ENCODE results near the gene IQGAP1.
"Not testable (repeated sequence)": the region's sequence is repeated elsewhere in the genome, so short reads cannot be mapped to it uniquely, and the experiment has no call there.

Gene IQGAP1

GRCh38 chr15:90489514-90489913, 101.5 kb downstream of the IQGAP1 start:
- no peak for DNase-seq

GRCh38 chr15:90489944-90490343, 101.9 kb downstream of the IQGAP1 start:
- no peak for DNase-seq

GRCh38 chr15:90493647-90494046, 105.6 kb downstream of the IQGAP1 start:
- DNase-seq: no peak

- DNase-seq: no peak
These were observed 107.0 kb downstream of the IQGAP1 start for GRCh38 chr15:90495067-90495466.

DNA sequence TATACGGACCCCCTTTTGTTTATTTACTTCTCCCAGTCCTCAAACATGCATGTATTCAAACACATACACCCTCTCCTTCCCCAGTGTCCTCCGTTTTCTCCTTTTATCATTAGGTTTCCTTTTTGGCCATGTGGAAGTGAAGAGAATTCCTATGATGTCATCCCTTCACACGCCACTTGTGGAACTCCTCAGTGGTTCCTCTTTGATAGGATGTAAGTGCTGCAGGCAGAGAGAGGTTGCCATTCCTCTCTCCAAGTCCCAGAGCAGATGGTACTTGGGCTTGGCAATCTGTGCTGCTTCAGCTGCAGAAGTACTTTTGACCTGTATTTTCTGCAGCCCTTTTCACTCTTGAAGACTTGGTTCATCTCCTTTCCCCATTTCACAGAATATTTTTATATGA, 108.7 kb downstream of the IQGAP1 start:
- no peak for DNase-seq

DNA sequence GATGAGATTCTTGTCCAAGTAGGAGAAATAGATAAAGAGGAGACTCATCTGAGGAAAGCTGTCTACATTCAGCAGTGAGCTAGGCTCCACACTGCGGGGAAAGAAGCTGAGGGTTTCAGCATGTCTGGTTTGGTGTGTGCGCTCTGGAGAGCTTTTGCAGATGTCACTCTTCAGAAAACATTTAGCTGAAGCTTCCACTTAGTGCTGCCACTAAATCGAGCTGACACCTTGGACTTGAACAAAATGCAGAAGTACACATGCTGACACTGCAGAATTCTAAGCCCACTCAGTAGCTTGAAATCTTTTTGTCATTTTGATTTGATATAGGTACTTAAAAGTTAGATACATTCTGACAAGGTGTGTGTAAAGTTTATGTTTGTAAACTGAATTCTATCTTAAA, 109.3 kb downstream of the IQGAP1 start:
- no peak for DNase-seq

DNA sequence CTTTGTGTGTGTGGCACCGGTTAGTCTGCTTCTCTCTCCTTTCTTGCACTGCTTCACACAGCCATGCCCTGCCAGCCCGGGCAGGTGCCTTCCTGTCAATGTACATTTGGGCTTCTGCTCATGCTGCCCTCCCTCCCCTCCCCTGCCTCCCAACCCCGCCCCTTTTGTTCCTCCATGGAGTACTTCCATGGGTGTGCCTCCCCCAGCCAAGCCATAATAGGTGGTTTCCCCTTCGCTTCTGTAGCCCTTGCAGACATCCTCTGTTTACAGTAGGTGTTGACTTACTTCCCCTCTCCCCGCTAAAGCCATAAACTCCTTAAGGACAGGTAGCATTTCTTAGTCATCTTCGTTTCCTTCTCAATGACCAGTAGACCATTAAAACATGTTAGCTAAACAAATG, 109.9 kb downstream of the IQGAP1 start:
- no peak for DNase-seq

DNA sequence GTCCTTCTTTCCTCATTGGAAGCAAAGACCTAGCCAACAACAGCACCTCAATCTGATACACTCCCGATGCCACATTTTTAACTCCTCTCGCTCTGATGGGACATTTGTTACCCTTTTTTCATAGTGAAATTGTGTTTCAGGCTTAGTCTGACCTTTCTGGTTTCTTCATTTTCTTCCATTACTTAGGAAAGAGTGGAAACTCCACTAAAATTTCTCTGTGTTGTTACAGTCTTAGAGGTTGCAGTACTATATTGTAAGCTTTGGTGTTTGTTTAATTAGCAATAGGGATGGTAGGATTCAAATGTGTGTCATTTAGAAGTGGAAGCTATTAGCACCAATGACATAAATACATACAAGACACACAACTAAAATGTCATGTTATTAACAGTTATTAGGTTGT, 112.1 kb downstream of the IQGAP1 start:
- no peak for DNase-seq

DNA sequence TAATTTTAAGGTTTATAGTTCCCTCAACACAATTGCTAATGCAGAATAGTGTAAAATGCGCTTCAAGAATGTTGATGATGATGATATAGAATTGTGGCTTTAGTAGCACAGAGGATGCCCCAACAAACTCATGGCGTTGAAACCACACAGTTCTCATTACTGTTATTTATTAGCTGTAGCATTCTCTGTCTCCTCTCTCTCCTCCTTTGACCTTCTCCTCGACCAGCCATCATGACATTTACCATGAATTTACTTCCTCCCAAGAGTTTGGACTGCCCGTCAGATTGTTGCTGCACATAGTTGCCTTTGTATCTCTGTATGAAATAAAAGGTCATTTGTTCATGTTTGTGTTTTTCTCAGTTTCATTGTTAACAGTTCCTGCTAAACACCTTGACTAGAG, 113.9 kb downstream of the IQGAP1 start:
- no peak for DNase-seq

- DNase-seq: not testable (repeated sequence)
These were observed 122.7 kb downstream of the IQGAP1 start for GRCh38 chr15:90510781-90511180.

GRCh38 chr15:90511211-90511618, 123.2 kb downstream of the IQGAP1 start:
- not testable (repeated sequence) for DNase-seq

GRCh38 chr15:90512276-90512675, 124.2 kb downstream of the IQGAP1 start:
- DNase-seq: no peak

- DNase-seq: no peak
These were observed 124.9 kb downstream of the IQGAP1 start for GRCh38 chr15:90512981-90513380.

DNA sequence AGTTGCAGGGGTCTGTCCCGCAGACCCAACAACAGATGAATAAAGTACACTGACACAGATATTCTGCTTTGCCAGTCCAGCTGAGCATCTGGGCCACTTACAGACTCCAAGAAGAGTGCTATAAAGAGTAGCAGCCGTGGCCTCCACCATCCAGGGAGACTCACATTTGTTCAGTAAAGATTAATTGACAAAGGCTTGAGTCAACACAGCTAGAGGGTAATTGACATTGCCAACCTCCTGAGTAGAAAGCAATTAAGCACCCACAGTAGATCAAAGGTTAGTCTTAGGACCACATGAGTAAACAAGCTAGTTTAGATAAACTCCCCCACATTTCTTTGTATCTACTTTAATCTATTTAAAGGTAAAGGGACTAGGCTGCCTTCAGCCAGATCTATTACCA, 125.4 kb downstream of the IQGAP1 start:
- DNase-seq: no peak

GRCh38 chr15:90513893-90514292, 125.9 kb downstream of the IQGAP1 start:
- DNase-seq: not testable (repeated sequence)

- DNase-seq: no peak
These were observed 131.6 kb downstream of the IQGAP1 start for GRCh38 chr15:90519688-90520087.

DNA sequence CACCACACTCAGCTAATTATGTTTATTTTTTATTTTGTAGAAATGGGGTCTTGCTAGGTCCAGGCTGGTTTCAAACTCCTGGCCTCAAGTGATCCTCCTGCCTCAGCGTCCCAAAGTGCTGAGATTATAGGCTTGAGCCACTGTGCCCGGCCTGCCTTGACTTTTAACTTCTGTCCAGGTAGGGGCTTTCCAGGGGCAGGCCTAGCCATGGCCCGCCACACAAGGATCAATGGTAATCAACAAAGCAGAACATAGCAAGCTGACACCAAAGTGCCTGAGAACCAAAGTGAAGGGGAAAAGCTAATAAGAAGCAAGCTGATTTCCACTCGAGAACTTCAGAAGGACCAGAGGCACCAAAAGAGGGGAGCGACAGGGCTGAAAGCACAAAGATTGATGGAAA, 132.3 kb downstream of the IQGAP1 start:
- no peak for DNase-seq

DNA sequence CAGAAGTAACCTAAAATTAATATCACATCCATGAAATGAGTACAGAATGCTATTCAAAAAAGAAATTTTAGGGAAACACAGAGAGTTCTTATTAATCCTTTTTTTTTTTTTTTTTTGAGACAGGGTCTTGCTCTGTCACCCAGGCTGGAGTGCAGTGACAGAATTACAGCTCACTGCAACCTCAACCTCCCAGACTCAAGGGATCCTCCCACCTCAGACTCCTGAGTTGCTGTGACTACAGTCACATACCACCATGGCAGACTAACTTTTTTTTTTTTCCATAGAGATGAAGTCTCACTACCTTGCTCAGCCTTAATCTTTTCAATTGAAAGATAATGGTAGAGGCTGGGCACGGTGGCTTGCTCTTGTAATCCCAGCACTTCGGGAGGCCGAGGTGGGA, 135.3 kb downstream of the IQGAP1 start:
- DNase-seq: no peak

GRCh38 chr15:90524018-90524803, 136.2 kb downstream of the IQGAP1 start:
- DNase-seq: not testable (repeated sequence)

- peak; percentile 30 for DNase-seq
These were observed 140.9 kb downstream of the IQGAP1 start for GRCh38 chr15:90529011-90529370.

DNA sequence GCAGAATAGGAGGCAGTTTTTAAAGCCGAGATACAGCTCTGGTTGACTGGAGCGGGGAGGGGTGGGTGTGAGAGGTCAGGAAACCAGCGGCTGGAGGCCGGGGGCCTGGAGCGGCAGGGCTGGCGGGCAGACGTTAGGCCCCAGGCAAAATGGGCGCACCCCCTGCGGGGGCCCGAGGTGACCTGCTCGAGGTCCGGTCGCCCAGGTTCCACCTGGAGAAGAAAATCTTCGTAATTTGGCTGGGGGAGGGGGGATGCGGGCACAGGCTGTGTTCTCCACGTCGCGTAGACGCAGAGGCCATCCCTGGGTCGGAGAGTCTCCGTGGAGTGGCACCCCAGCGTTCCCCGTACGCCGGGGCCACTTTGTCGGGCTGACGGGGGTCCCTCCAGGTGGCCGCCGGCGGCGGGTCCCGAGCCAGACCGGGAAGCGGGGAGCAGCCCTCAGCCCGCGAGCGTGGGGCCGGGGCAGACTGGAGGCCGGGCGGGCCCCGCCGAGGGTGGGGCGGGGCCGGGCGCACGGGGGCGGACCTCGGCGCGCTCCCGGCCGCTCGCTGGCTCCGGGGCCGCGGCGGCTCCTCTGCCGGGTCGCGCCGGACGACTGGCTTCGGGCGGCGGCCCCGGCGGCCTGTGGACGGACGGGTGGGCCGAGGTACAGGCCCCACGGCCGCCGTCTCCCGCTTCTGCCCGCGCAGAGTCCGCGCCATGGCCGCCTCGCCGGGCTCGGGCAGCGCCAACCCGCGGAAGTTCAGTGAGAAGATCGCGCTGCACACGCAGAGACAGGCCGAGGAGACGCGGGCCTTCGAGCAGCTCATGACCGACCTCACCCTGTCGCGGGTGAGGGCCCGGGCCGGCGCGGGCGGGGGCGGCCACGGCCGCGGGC, 141.6 kb downstream of the IQGAP1 start, which contains the start of gene CRTC3:
Gene CRTC3, plus strand, starts transcription at position 553 of the 879 bp plus-strand sequence. Its CDS starts 149 bp downstream, at position 702.
- DNase-seq: peak; percentile 38

DNA sequence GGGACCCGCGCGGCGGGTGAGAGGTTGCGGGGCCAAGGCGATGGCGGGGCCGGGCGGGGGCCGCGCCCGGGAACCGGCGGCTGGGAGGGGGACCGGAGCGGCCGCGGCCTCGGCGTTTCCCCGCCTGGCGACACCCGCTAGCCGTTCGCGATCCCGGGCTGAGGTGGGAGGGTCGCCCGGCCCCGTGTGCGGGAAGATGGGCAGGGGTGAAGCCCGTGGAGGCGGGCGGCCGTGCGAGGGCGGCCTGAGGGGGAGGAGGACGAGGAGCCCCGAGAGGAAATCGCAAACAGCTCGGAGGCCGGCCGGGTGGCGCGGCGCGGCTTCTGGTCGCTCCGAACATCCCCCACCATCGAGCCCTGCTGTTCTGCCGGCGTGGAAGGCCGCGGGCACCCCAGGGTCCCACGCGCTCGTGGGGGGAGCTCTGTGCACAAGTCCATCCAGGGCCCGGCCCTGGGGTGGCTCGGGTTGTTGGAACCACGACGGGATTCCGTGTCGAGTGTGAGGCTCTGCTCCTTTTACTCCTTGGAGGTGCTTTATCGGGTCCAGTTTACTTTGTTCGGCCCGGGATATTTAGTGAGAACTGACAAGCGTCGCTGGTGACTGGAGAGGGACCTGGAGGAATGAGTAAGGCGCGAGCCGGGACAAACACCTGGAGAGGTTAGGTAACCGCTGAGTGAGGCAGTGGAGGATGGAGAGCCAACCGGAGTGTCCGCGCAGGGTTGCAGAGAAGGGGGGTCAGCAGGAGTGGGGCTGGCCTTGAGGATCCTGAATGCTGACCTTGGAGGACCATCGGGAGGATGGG, 142.4 kb downstream of the IQGAP1 start:
- peak; percentile 44 for DNase-seq

- DNase-seq: no peak
These were observed 143.1 kb downstream of the IQGAP1 start for GRCh38 chr15:90531147-90531546.

All from NCI-H146 (cell line).